ENCODE data around the gene GOLIM4.
"Not testable (repeated sequence)": the region's sequence is repeated elsewhere in the genome, so short reads cannot be mapped to it uniquely, and the experiment has no call there.

Gene GOLIM4

DNA sequence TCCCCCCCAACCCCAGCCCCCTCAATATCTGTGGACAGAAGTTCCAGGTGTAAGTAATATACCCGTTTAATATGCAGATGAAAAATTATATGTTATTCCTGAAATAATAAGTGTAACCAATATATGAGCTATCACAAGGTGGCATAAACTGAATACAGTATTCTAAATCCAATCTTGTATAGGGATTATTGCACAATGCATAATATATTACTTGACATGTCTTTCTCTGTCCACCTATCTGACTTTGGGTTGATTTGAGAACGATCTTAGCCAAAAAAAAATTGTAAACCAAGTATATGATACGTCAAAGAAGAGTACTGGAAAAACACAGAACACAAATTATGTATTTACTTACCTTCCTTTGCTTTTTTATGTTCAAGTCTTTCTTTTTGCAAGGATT lies 47.8 kb downstream of the GOLIM4 start:
- no peak for DNase-seq

DNA sequence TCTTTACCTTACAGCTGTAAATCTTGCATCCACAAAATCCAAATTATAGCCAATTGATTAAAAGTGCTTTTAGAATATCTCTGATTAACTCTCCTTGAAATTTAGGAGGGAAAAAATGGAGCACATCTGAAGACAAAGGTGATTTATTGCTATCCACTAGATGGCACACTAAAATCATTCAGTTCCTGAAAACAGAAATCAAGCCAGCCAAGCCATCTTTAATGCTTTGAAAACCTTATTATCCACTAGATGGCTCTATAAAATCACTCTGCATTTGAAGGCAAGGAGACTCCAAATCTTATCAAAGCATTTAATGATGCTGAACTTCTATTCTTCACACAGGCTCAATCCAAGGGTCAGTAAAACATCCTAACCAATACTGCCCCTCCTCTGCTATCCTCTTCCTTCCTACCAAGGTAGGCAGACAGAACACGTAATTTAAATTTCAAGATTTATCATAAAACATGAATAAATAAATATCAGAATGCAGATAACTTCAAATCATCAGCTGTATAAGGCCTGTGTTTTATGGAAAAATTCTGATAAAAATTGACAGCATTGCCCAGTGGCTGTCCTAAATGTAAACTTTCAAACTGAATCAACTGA lies 48.4 kb downstream of the GOLIM4 start:
- no peak for DNase-seq

DNA sequence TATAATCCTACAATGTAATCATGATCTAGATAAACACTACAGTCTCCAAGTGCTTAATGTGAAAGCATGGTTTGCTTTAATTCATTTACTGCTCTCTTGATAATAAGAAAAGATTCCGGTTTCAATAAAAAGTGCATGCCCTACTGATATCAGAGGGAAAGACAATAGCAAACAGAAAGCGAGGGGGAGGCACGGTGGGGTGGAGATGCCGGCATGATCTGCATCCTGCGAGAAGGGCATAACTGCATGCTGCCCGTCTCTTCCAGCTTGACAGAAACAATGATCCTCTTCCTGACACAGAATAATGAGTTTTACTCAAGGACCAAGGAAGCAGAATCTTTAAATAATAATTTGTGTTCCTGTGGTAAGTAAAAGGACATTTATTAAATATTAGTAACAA lies 51.7 kb downstream of the GOLIM4 start:
- DNase-seq, result no peak

DNA sequence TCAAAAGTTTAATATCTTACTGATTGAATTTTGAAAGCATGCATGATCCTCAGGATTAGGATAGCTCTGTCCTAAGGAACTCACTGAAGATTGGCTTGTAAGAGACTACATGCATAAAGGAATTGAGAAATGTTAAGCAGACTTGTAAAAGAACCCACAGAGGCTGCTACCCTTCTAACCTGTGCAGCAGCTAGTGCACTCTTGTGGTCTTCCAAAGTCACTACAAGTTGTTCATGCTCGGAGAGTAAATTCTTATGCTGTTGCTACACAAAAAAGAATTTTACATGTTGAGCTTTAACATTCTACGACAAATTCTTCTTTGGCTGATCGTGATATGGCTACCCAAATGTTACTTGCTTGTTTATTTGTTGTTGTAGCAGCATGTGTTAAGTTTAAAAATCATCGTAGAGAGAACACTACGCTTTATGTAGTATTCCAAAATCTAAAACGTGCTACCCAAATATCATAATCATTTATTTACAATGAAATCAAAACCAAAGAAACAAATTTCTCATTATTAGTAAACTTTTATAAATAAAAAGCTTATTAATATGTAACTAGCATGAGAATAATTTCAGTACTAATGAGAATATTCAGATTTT lies 55.0 kb downstream of the GOLIM4 start:
- no peak for DNase-seq

DNA sequence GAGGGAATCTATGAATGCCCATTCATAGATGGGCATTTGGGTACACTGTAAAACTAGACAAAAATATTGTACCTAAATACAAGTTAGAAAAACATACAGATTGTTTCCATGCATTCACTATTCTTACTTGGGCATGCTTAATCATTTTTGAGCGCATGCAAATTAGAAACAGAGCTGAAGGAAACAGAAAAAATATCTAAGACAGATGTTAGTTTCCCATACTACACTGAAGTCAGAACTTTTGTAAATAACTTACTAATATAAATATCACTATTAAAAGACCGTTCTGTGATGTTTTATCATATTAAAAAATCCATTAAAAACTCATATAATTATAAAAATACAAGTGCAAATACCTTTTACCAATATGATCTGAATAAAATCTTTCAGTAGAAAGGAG lies 58.7 kb downstream of the GOLIM4 start:
- DNase-seq, result no peak

DNA sequence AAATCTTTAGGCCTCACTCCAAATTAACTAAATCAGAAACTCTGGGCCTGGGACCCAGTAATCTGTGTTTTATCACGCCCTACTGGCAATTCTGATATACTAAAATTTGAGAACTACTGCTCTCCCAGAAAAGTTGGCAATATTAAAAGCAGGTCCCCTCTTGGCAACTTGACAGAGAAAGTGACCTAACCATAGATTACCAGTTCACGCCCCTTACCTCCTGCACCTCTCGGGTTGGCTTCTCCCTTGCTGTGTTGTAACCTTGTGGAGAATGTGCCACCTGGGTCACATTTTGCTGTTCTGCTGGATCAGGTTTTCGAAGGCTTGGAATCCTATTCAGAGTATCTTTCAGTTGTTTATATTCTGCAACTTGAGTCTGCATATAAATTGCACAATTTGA lies 59.1 kb downstream of the GOLIM4 start:
- no peak for DNase-seq

DNA sequence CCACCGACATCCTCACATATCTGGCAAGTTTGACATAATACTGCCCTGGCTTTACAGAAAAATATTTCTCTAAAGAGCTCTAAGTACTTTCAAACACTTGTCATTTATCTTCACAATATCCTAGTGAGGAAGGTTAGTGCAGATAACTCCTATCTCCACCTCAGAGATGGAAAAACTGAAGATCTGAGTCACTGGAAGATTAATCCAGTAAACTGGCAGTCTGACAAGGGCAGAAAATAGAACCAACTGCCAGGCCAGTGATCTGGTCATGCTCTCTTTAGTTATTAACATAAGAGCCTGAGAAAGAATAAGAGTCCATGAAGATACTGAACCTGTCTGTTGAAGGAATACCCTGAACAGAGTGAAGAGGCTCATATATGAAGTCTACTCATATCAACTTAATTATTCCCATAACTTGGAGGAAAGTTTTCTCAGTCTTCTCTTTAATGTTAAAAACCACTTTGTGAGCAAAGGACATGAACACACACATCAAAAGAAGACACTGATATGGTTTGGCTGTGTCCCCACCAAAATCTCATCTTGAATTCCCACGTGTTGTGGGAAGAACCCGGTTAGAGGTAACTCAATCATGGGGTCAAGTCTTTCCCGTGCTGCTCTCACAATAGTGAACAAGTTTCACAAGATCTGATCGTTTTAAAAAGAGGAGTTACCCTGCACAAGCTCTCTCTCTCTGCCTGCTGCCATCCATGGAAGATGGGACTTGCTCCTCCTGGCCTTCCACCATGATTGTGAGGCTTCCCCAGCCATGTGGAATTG lies 61.4 kb downstream of the GOLIM4 start:
- DNase-seq, result no peak

DNA sequence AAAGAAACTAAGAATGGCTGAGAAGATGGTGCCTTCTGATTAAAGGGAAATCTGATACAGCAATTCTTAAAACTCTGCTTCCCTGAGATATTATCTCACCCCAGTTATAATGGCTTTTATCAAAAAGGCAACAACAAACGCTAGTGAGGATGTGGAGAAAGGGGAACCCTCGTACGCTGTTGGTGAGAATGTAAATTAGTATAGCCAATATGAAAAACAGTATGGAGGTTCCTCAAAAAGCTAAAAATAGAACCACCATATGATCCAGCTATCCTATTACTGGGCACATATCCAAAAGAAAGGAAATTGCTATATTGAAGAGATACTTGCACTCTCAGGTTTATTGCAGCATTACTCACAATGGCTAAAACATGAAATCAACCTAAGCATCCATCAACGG lies 65.1 kb downstream of the GOLIM4 start:
- DNase-seq, result no peak

DNA sequence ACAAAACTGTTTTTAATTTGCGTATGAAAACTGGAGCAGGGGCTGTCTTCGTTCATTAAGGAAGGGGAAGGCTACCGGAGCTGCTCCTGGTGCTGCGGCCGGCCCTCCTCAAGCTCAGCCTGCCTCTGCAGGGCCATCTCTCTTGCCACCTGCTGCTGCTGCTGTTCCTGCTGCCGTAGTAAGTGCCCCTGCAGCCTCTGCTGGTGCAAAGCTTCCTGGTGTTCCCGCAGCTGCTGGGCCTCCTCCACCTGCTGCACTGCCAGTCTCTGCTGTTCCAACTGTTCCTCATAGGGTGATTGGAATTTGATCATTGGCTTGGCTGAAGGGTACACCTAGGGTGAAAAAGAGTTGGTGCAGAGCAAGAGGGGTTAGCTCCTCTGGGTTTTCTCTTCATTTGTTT lies 66.0 kb downstream of the GOLIM4 start:
- DNase-seq, result no peak

DNA sequence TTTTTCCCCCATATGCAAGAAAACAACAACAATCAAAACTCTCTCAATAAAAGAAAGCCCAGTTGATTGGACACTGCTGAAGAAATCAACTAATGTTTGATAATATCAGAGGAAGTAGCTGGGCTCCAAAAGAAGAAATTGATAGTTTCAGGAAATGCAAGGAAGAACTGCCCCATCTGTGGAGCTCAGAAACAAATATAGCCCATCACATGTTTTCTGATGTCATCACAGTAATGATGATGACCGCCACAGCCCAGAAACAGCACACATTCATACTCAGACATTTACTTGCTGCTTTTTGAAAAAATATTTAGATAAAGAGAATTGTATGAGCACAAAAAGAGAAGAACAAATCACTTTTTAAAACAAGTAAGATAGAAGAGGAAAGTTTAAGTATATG lies 67.6 kb downstream of the GOLIM4 start:
- DNase-seq, result no peak

DNA sequence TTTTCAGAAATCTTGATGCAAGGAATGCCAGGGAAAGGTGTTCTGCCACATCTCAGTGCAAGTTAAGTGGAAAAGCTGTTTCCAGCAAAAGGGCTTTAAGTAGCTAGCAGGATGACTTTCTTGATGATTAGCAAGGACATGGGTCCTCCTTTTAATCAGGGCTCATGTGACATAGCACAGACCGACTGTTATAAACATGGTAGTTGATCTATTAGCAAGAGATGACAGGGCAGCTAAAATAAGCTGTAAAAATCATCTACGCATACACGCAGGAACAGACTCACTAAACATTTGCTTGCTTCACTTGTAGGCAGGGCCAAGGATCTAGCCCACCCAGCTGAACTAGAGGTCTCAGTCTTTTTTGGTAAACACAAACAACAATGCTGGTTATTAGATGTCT lies 69.0 kb downstream of the GOLIM4 start:
- no peak for DNase-seq

DNA sequence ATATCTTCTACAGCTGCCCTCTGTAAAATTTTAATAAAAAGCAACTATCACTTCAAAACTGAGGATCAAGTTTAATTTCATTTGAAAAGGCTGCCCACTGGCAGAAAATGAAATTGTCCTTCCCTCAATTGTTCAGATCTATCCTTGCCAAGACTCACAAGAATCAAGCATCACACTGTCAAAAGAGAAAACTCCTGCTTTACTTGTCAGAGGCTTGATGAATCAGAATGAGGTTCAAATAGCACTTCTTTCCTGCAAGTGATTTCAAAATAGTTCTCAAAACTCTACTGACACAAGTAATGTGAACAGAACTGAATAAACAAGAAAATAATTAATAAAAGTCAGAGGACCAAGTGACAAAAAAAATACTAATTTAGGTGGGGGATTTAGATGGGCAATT lies 70.6 kb downstream of the GOLIM4 start:
- no peak for DNase-seq

DNA sequence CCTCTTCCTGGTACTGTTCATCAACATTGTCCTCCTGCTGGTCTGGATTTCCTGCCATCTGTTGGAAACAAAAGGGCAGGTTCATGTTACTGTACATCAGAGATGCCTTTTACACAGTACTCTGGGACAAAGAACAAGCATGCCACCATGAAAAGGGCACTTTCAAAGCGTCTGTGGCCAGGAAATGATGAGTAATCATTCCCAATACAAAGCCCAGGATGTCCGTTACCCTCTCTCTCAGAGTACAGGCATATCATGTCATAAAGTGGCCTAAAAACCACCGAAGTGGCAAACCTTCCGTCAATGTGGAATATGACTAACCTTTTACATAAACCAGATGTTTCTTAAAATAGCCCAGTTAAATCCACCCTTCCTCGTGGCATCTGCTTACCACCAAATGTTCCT lies 71.2 kb downstream of the GOLIM4 start:
- DNase-seq, result no peak

DNA sequence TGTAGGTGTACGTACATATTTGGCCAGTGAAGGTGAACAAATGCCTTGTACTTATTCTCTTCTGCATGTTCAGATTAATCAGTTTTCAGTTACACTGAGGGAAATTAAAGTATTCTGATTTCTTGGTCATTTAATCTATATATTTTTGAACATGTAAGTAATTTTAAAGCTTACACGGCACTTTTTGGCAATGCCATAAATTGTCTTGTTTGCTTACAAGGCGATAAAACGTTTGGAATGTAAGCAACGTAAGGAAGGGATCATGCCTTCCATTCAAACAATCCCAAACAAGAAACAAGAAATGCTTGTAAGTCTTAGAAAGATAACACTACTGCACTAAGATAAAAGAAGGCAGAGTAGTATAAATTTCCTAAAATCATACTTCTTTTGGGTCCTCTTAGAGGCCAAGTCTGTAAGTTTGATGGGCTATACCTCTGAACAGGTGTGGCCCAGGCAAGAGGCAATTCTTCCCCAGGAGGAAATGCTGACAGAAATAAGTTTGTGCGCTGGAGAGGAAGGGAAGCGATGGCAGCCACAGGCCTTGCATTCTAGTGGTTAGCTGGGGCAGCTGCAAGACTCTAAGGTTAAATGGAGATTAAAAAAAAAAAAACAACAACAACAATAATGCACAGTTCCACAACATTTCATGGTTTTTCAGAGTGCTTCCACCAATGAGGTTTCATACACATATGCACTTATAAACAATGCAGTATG lies 73.8 kb downstream of the GOLIM4 start:
- DNase-seq, result no peak

DNA sequence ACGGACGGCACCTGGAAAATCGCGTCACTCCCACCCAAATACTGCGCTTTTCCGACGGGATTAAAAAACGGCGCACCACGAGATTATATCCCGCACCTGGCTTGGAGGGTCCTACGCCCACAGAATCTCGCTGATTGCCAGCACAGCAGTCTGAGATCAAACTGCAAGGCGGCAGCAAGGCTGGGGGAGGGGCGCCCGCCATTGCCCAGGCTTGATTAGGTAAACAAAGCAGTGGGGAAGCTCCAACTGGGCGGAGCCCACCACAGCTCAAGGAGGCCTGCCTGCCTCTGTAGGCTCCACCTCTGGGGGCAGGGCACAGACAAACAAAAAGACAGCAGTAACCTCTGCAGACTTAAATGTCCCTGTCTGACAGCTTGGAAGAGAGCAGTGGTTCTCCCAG lies 84.4 kb downstream of the GOLIM4 start:
- not testable (repeated sequence) for DNase-seq

DNA sequence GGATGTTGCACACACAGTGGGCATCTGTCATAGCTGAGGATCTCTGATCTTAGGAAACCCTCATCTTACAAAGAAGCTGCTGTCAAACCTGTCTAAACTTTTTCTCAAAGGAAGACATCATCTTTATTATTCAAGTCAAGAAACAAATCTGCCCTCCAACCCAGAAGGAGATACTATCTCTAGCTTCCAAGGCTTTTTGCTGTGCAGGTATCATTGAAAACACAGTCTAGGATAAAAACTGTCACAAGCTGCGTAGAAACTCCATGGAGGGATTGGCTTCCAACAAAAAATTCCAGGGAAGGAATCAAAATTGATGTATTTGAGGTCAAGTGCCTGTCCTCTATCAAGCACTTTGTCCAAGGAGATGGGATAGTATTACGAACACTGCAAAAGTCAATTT lies 89.1 kb downstream of the GOLIM4 start:
- no peak for DNase-seq

DNA sequence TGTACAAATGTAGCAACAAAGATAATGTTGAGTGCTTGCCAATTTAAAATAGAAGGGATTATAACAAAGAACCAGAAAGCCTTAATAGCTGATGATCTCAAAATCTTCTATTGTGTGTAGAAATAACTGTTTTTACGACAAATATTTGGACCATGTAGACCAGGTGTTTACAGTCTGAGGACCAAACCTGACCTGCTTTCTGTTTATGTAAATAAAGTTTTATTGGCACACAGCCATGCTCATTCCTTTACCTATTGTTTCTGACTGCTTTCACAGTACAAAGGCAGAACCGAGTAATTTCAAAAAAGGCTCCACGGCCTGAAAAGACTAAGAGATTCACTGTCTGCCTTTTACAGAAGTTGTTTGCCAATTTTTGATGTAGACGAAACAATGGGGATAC lies 91.8 kb downstream of the GOLIM4 start:
- no peak for DNase-seq

DNA sequence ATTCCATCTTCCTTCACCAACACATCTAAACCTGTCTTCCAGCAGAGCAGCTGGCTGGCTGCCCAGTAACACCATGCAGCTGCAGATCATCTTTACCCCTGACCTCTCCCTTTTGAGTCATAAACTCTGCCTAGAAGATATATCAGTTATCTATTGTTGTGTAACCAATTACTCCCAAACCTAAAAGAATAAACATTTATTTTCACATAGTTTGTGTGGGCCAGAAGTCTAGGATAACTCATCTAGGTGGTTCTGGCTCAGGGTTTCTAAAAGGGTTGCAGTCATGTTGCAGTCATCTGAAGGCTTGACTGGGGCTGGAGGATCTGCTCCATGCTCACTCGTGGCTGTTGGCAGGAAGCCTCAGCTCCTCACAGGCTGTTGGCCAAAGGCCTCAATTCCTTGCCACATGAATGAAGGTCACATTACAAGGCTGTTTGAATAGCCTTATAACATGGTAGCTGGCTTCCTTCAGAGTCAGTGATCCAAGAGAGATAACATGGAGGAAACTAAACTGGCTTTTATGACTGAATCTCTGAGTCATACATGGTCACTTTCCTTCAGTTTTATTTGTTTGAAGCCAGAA lies 92.8 kb downstream of the GOLIM4 start:
- no peak for DNase-seq

DNA sequence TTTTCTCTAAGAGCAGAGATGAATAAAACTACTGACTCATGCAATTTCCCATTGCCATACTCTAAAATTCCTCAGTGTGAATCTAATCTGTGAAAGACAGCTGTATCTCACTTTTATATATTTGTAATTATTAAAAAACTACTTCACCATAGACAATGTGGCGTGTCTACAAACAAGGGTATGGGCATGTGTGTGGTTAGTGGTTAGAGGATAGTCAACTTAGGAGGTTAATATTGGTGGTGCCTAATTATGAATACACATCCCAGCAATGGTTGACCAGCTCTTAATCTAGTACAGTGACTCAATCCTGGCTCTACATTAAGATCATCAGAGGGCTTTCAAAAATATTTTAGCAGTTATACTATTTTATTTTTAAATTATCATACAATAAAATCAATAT lies 94.5 kb downstream of the GOLIM4 start:
- no peak for DNase-seq

DNA sequence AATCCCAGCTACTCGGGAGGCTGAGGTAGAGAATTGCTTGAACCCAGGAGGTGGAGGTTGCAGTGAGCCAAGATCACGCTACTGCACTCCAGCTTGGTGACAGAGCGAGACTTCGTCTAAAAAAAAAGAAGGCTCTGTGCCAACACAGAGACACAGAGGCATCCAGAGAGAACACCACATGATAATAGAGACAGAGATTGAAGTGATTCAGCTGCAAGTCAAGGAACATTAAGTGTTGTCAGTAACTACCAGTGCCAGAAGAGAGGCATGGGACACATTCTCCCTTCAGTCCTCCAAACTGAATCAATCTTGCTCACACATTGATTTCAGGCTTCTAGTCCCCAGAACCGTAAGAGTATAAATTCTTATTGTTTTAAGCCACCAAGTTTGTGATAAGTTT lies 97.5 kb downstream of the GOLIM4 start:
- no peak for DNase-seq

DNA sequence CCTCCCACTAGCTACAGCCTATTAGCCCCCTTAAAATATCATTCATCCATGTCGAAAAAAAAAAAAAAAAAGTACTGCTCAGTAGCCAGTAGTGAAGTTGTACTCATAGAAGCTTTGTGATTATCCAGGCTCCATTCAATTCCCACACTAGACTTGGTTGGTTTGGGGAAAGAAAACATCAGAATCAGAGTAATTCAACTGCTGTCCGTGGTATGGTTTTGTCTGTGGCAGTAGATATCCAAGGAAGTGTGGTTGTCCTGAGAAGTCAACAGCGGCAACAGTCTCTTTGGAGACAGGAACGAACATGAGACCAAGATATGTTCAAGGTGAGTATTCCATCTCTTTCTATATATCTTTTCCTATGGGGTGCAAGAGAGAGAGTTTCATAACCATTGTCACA lies 99.2 kb downstream of the GOLIM4 start:
- DNase-seq, result no peak

DNA sequence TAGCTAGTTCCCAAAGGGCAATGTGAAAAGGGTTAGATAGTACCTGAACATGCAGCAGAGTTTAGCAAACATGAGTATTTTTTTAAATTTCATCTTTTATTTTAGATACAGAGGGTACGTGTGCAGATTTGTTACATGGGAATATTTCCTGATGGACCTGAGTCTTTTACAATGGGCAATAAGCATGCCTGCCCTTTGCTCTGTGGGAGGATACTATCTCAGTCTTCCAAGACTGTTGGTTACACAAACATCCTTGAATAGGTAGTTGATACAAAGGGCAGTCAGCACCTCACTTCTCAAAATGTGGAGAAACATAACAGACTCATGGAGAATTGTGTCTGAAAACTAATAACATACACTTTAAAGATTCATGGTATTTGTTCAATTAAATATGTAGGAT lies 103.3 kb downstream of the GOLIM4 start:
- DNase-seq, result no peak

DNA sequence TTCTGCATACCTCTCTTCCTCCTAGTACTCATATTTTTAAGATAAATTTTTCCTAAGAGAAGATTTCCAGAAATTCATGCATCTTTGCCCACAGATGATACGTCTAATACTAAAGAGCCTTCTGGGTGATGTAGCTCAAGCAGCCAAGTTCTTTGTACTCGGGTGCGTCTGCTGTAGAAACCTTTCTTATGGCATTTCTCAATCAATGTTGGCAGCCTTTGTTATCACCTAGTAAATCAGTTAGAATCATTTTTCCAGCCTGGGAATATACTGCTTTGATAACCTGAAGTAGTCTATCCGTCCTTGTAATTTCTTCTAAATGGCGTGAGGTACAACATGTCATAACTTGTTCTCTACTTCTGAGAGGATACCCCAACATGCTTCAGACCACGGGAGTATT lies 104.5 kb downstream of the GOLIM4 start:
- DNase-seq, result no peak

DNA sequence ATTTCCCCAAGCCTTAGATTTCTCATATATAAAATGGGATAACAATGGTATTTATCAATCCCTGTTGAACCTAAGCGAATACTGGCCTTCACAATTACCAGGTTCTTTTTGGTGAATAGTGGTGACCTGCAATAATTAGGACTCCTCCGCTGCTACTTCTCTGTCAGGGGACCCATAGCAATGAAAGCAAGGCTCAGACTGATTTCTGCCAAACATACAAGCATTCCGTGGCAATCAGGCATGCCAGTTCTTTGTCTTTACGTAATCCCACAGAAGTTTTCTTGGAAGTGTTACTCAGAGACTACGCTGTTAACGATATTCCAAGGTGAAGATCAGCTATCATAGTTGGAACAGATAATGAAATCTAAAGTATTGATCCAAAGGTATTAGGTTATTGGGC lies 105.7 kb downstream of the GOLIM4 start:
- no peak for DNase-seq

Measured in stimulated activated CD4-positive, alpha-beta T cell treated with anti-CD3 and anti-CD28 coated beads, Interleukin-4, amount 100 ng/mL, for 1 hour (primary cell).